Panc1 (cell line): Measurements from ENCODE around the gene PLXNA2.

Experiments used
- POLR2AphosphoS5 ChIP-seq: IDR thresholded peaks from 2 replicates; pipeline ENCODE4 v1.6.1; 2012; ENCODE audit warnings: mild to moderate bottlenecking, low read depth, low read length, moderate library complexity
- SIN3A ChIP-seq: IDR thresholded peaks from 2 replicates; pipeline ENCODE4 v1.6.1; 2012; ENCODE audit warnings: low read depth, mild to moderate bottlenecking, low read length, moderate library complexity, borderline replicate concordance; ENCODE audit not compliant: insufficient read depth
- TF ChIP-seq, protein P1 (sequence below): fragments of 450-650 bp; IDR thresholded peaks from 2 replicates; pipeline ENCODE4 v1.5.1; 2017; ENCODE audit warnings: mild to moderate bottlenecking
- TF ChIP-seq, protein P2 (sequence below), 2 experiments: IDR thresholded peaks; 2 replicates each; pipeline ENCODE4 v1.6.1; 2011 to 2012; ENCODE audit warnings: low read depth in 2 of 2, control low read depth in 1 of 2, low read length in 1 of 2, mild to moderate bottlenecking in 1 of 2, moderate library complexity in 1 of 2; ENCODE audit not compliant: insufficient read depth in 1 of 2

DNA sequence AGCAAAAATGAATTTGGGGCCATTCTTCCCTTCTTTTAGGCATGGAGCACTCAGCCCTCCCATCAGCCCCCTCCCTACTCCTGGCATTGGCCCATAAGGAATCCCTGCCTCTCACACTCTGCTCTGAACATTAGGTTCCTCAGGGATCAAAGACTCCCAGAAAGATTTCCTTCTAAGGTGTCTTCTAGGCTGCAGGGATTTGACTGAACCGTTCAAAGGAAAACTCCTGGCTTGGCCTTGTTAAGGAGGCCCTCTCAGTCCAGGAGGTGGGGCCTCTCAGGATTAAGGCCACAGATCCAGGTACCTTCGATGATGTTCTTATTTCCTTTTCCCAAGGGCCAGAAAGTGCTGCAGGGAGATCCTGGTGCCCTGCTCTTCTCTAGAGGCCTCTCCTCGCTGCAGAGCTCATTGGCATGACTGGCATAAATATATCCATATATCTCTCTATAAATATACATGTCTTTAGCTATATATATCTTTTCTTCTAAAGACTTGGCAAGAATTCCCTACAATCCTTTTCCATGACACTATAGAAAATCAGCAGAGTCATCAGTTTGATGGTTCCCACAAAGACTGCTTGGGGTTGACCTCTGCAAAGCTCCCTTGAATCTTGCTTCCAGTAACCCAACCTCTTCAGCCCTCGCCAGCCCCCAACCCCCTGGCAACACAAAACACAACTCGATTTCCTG, 59.1 kb downstream of the PLXNA2 start:
- TF ChIP-seq, protein P1, sequence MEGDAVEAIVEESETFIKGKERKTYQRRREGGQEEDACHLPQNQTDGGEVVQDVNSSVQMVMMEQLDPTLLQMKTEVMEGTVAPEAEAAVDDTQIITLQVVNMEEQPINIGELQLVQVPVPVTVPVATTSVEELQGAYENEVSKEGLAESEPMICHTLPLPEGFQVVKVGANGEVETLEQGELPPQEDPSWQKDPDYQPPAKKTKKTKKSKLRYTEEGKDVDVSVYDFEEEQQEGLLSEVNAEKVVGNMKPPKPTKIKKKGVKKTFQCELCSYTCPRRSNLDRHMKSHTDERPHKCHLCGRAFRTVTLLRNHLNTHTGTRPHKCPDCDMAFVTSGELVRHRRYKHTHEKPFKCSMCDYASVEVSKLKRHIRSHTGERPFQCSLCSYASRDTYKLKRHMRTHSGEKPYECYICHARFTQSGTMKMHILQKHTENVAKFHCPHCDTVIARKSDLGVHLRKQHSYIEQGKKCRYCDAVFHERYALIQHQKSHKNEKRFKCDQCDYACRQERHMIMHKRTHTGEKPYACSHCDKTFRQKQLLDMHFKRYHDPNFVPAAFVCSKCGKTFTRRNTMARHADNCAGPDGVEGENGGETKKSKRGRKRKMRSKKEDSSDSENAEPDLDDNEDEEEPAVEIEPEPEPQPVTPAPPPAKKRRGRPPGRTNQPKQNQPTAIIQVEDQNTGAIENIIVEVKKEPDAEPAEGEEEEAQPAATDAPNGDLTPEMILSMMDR: no peak
- TF ChIP-seq, protein P2, sequence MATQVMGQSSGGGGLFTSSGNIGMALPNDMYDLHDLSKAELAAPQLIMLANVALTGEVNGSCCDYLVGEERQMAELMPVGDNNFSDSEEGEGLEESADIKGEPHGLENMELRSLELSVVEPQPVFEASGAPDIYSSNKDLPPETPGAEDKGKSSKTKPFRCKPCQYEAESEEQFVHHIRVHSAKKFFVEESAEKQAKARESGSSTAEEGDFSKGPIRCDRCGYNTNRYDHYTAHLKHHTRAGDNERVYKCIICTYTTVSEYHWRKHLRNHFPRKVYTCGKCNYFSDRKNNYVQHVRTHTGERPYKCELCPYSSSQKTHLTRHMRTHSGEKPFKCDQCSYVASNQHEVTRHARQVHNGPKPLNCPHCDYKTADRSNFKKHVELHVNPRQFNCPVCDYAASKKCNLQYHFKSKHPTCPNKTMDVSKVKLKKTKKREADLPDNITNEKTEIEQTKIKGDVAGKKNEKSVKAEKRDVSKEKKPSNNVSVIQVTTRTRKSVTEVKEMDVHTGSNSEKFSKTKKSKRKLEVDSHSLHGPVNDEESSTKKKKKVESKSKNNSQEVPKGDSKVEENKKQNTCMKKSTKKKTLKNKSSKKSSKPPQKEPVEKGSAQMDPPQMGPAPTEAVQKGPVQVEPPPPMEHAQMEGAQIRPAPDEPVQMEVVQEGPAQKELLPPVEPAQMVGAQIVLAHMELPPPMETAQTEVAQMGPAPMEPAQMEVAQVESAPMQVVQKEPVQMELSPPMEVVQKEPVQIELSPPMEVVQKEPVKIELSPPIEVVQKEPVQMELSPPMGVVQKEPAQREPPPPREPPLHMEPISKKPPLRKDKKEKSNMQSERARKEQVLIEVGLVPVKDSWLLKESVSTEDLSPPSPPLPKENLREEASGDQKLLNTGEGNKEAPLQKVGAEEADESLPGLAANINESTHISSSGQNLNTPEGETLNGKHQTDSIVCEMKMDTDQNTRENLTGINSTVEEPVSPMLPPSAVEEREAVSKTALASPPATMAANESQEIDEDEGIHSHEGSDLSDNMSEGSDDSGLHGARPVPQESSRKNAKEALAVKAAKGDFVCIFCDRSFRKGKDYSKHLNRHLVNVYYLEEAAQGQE (IDR thresholded peaks at IDR 0.05; ENCODE audit: insufficient read depth in 1 of 2, low read depth in 2 of 2, low read length in 1 of 2): no peak
- TF ChIP-seq POLR2AphosphoS5 (no peak), SIN3A (no peak)
